Loucy (cell line): ENCODE data around the gene GRIN2A.

Experiments
- EZH2phosphoT487 ChIP-seq: fragments of 200-600 bp; IDR thresholded peaks from 2 replicates; pipeline ENCODE4 v1.6.1; 2018; ENCODE audit warnings: antibody characterized with exemption, mild to moderate bottlenecking, moderate library complexity, borderline replicate concordance
- TF ChIP-seq, protein P1 (sequence below): fragments of 200-600 bp; sonication (generic); conservative IDR thresholded peaks from 2 replicates; pipeline ENCODE4 v1.5.1; 2014; ENCODE audit warnings: mild to moderate bottlenecking, antibody characterized with exemption, low read length

DNA sequence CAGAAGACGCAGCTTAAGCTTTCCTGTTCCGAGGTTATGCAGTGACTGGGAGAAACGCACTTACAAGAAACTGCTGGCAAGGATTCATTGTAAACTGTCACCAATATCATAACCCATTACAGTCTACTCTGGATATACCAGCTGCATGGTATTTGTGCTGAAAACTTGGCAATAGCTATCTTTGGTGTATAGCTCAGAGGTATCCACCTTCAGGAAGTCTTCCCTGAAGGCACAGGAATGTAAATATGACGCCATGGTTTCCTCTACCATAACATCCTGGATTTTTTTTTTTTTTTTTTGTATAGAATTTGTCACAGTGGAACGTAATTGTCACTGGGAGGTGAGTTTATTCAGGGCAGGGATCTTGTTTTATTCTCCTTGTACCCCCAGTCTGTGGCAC lies 406.2 kb downstream of the GRIN2A start:
- TF ChIP-seq, protein P1, sequence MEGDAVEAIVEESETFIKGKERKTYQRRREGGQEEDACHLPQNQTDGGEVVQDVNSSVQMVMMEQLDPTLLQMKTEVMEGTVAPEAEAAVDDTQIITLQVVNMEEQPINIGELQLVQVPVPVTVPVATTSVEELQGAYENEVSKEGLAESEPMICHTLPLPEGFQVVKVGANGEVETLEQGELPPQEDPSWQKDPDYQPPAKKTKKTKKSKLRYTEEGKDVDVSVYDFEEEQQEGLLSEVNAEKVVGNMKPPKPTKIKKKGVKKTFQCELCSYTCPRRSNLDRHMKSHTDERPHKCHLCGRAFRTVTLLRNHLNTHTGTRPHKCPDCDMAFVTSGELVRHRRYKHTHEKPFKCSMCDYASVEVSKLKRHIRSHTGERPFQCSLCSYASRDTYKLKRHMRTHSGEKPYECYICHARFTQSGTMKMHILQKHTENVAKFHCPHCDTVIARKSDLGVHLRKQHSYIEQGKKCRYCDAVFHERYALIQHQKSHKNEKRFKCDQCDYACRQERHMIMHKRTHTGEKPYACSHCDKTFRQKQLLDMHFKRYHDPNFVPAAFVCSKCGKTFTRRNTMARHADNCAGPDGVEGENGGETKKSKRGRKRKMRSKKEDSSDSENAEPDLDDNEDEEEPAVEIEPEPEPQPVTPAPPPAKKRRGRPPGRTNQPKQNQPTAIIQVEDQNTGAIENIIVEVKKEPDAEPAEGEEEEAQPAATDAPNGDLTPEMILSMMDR: no peak
- no peak for TF ChIP-seq EZH2phosphoT487
